22Rv1 (cell line): ENCODE data around the gene RAB20.

ENCODE experiments used
- ZFX ChIP-seq: fragments of 450-650 bp; IDR thresholded peaks from 2 replicates; pipeline ENCODE4 v1.6.1; 2017; ENCODE audit warnings: antibody characterized with exemption, borderline replicate concordance
- TF ChIP-seq, protein P1 (sequence below): fragments of 450-650 bp; IDR thresholded peaks from 2 replicates; pipeline ENCODE4 v1.5.1; 2017; ENCODE audit warnings: mild to moderate bottlenecking

DNA sequence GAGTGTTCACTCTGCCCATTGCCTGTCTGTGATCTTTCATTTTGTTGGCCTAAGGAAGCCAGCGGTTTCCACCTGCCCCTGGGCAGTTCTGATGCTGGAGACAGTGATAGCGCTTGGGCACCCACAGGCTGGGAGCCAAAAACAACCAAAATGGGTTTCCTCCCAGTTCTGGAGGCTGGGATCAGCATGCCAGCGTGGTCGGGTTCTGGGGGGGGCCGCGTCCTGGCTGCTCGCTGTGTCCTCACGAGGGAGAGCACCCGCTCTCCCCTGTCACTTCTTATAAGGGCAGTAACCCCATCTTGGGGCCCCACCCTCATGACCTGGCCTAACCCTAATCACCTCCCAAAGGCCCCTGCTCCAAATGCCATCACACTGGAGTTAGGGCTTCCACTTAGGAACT lies 67.9 kb downstream of the RAB20 start:
- TF ChIP-seq, protein P1, sequence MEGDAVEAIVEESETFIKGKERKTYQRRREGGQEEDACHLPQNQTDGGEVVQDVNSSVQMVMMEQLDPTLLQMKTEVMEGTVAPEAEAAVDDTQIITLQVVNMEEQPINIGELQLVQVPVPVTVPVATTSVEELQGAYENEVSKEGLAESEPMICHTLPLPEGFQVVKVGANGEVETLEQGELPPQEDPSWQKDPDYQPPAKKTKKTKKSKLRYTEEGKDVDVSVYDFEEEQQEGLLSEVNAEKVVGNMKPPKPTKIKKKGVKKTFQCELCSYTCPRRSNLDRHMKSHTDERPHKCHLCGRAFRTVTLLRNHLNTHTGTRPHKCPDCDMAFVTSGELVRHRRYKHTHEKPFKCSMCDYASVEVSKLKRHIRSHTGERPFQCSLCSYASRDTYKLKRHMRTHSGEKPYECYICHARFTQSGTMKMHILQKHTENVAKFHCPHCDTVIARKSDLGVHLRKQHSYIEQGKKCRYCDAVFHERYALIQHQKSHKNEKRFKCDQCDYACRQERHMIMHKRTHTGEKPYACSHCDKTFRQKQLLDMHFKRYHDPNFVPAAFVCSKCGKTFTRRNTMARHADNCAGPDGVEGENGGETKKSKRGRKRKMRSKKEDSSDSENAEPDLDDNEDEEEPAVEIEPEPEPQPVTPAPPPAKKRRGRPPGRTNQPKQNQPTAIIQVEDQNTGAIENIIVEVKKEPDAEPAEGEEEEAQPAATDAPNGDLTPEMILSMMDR: no peak
- no peak for TF ChIP-seq ZFX
